HG02571 (cell line): ENCODE data around the gene MIS18A.

Experiments
- ATAC-seq: cut with Tn5 transposase; IDR thresholded peaks from one replicate; pipeline ENCODE4 v1.9.1; 2021; ENCODE audit warnings: mild to moderate bottlenecking, moderate library complexity; ENCODE audit not compliant: unreplicated experiment

Gene MIS18A

GRCh38 chr21:32256873-32257620, 21.8 kb downstream of the MIS18A start:
- no peak for ATAC-seq

GRCh38 chr21:32256251-32256650, 22.6 kb downstream of the MIS18A start:
- no peak for ATAC-seq

- no peak for ATAC-seq
Observed at GRCh38 chr21:32253215-32253641, 25.6 kb downstream of the MIS18A start.

GRCh38 chr21:32252136-32252535, 26.7 kb downstream of the MIS18A start:
- ATAC-seq, result no peak

GRCh38 chr21:32249511-32250280, 29.2 kb downstream of the MIS18A start:
- ATAC-seq, result no peak

GRCh38 chr21:32248571-32249461, 30.0 kb downstream of the MIS18A start:
- no peak for ATAC-seq

- ATAC-seq, result no peak
Observed at GRCh38 chr21:32246571-32247140, 32.2 kb downstream of the MIS18A start.

- no peak for ATAC-seq
Observed at GRCh38 chr21:32245971-32246370, 32.9 kb downstream of the MIS18A start.

- no peak for ATAC-seq
Observed at GRCh38 chr21:32240851-32241687, 37.8 kb downstream of the MIS18A start.

GRCh38 chr21:32239551-32239950, 39.3 kb downstream of the MIS18A start:
- ATAC-seq, result no peak

GRCh38 chr21:32238063-32238462, 40.8 kb downstream of the MIS18A start:
- ATAC-seq, result no peak

GRCh38 chr21:32237021-32237420, 41.8 kb downstream of the MIS18A start:
- ATAC-seq, result no peak

GRCh38 chr21:32233722-32234301, 45.0 kb downstream of the MIS18A start:
- ATAC-seq, result no peak

- no peak for ATAC-seq
Observed at GRCh38 chr21:32233055-32233546, 45.7 kb downstream of the MIS18A start.

GRCh38 chr21:32226444-32226843, 52.4 kb downstream of the MIS18A start:
- no peak for ATAC-seq
